AG04450 (cell line): Measurements from ENCODE around the gene DPEP1. TPM values are rescaled to one million over a fixed set of nuclear protein-coding genes. Genes with fewer than 3 reads are reported as not detected.

Experiments
- CTCF ChIA-PET: fragments of 300-600, 350-600 bp; formaldehyde crosslinking; extraction: SDS; loops from one replicate; lab custom pipeline; 2022; ENCODE audit warnings: antibody characterized with exemption, inconsistent platforms; lab: Charles Lee
- POLR2A ChIA-PET: fragments of 350-600 bp; formaldehyde crosslinking; extraction: SDS; loops from one replicate; lab custom pipeline; 2021; ENCODE audit warnings: antibody characterized with exemption, inconsistent platforms; lab: Yijun Ruan, JAX
- DNase-seq: peaks from one replicate; pipeline ENCODE4 v3.0.0-alpha.2; 2011; ENCODE audit warnings: low read depth, low spot score
- H3K27ac ChIP-seq: one replicate; pipeline ENCODE4 v1.5.1; 2012; ENCODE audit warnings: low read depth, low read length, control low read depth
- H3K27me3 ChIP-seq: one replicate; pipeline ENCODE4 v1.6.0; 2012; ENCODE audit warnings: low read length; ENCODE audit not compliant: control insufficient read depth, insufficient read depth
- H3K4me3 ChIP-seq: 2 replicates; pipeline ENCODE4 v1.5.1; 2011; ENCODE audit warnings: mild to moderate bottlenecking, low read depth, low read length, control low read depth
- H3K9me3 ChIP-seq: 2 replicates; pipeline ENCODE4 v1.5.1; 2012; ENCODE audit warnings: low read length; ENCODE audit not compliant: control insufficient read depth, insufficient read depth
- polyA plus RNA-seq: library from polyadenylated mRNA; depleted of rRNA; stranded (reverse); fragments of >200 nt; gene quantifications from 2 replicates; pipeline ENCODE4 v1.2.3, GENCODE V29; 2011
- TF ChIP-seq, protein P1 (sequence below): IDR thresholded peaks from 2 replicates; pipeline ENCODE4 v1.5.1; 2011; ENCODE audit warnings: low read depth, low read length, control low read depth, inconsistent platforms

The DPEP1 gene
- polyA plus RNA-seq, 1 experiment: not detected

DNA sequence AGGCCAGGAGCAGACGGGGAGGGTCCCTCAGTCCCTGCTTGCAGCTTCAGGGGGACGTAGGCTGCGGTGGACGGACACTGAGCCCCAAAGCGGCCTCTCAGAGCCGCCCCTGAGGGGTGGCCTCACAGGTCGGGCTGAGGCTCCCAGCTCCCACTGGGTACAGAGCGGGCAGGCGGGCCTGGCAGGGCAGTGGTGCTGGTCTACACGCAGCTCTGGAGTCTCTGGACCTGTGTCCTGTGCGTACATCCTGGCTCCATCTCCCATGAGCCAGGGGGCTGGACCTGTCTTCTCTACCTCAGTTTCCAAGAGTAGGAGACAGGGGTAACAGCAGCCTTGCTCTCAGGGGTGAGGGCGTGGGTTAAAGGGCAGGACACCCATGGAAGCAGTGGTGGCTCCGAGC lies 1.7 kb downstream of the DPEP1 start:
- Histone ChIP-seq H3K27ac (no peak overlapping the region), H3K4me3 (no peak overlapping the region), H3K9me3 (peaks cover 6% of the 10 kb centered on the region; the same call in 1 of the 2 replicates), H3K27me3 (peaks cover 2% of the 10 kb centered on the region)
- ChIA-PET CTCF (interaction anchor here (0.8 to 1.9 kb wide), 9 partner anchors 14 to 246 kb away, joined by 3 to 7 read pairs (median 3); no protein-coding TSS in a partner anchor), POLR2A (interaction anchor here (1.1 kb wide), 1 partner anchor 13 kb away, joined by 3 read pairs; no protein-coding TSS in a partner anchor)
- no peak for DNase-seq
- TF ChIP-seq, protein P1, sequence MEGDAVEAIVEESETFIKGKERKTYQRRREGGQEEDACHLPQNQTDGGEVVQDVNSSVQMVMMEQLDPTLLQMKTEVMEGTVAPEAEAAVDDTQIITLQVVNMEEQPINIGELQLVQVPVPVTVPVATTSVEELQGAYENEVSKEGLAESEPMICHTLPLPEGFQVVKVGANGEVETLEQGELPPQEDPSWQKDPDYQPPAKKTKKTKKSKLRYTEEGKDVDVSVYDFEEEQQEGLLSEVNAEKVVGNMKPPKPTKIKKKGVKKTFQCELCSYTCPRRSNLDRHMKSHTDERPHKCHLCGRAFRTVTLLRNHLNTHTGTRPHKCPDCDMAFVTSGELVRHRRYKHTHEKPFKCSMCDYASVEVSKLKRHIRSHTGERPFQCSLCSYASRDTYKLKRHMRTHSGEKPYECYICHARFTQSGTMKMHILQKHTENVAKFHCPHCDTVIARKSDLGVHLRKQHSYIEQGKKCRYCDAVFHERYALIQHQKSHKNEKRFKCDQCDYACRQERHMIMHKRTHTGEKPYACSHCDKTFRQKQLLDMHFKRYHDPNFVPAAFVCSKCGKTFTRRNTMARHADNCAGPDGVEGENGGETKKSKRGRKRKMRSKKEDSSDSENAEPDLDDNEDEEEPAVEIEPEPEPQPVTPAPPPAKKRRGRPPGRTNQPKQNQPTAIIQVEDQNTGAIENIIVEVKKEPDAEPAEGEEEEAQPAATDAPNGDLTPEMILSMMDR: no peak

DNA sequence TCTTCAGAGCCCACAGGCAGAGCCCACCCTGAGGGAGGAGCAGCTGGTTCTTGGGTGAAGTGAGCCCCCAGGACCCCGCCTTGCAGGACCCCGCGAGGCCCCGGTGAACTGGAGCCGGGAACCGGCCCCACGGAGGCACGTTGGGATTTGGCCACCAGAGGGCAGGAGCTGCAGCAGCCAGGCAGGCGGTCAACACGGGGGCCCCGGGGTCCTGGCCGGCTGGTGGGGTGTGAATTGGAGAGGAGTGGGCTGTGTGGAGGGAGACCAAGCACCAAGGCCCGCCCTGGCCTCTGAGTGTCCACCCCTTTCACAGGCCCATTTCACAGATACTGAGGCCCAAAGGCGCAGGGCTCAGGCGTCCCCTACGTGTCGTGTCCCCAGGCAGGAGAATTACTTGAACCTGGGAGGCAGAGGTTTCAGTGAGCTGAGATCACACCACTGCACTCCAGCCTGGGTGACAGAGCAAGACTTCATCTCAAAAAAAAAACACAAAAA lies 2.2 kb downstream of the DPEP1 start:
- no peak overlapping the region for H3K4me3 ChIP-seq
- ChIA-PET CTCF (interaction anchor here (0.8 to 1.9 kb wide), 10 partner anchors 13 to 246 kb away, joined by 3 to 7 read pairs (median 3); no protein-coding TSS in a partner anchor), POLR2A (interaction anchor here (1.1 kb wide), 1 partner anchor 13 kb away, joined by 3 read pairs; no protein-coding TSS in a partner anchor)
- H3K9me3 ChIP-seq: peaks cover 6% of the 10 kb centered on the region; the same call in 1 of the 2 replicates
- TF ChIP-seq, protein P1: peak; percentile 63
- H3K27me3 ChIP-seq: peaks cover 7% of the 10 kb centered on the region
- no peak for DNase-seq
- no peak overlapping the region for H3K27ac ChIP-seq

DNA sequence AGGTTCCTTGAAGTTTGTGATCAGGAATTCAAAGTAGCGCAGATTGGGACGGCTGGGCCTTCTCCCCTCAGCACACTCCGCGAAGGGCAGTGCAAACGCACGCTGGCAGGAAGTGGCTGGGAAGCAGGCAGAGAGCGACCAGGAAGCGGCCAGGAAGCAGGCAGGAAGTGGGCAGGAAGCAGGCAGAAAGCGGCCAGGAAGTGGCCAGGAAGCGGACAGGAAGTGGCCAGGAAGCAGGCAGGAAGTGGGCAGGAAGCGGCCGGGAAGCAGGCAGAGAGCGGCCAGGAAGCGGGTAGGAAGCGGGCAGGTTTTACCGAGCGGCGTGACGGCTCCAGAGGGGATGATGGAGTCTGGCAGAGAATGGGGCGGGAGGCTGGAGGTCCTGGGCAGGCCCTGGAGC lies 3.2 kb downstream of the DPEP1 start:
- Histone ChIP-seq H3K27ac (no peak overlapping the region), H3K27me3 (peaks cover 16% of the 10 kb centered on the region), H3K9me3 (peaks cover 6% of the 10 kb centered on the region; the same call in 1 of the 2 replicates), H3K4me3 (no peak overlapping the region)
- DNase-seq: no peak
- ChIA-PET CTCF (no interaction called here), POLR2A (no interaction called here)
- TF ChIP-seq, protein P1: no peak

DNA sequence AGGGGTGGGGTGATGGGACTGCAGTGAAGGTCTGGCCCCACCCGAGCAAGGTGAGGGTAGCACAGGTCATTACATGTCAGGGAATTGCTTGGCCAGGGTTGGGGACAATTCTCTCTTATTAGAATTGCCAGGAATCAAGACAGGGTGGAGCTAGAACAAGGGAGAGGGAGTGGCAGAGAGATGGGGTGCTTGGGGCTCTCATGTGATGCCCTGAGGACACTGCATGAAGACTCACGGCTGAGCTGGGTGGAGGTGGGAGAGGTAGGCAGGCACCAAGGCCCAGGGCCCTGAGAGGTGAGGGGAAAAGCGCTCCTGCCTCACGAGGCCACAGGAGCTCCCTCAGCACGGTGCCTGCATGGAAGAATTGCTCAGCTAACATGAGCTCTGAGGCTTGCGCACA lies 3.6 kb downstream of the DPEP1 start:
- H3K4me3 ChIP-seq: no peak overlapping the region
- H3K9me3 ChIP-seq: peaks cover 6% of the 10 kb centered on the region; the same call in 1 of the 2 replicates
- DNase-seq: no peak
- H3K27me3 ChIP-seq: peaks cover 20% of the 10 kb centered on the region
- CTCF ChIA-PET: no interaction called here
- POLR2A ChIA-PET: no interaction called here
- no peak overlapping the region for H3K27ac ChIP-seq
- TF ChIP-seq, protein P1: no peak

DNA sequence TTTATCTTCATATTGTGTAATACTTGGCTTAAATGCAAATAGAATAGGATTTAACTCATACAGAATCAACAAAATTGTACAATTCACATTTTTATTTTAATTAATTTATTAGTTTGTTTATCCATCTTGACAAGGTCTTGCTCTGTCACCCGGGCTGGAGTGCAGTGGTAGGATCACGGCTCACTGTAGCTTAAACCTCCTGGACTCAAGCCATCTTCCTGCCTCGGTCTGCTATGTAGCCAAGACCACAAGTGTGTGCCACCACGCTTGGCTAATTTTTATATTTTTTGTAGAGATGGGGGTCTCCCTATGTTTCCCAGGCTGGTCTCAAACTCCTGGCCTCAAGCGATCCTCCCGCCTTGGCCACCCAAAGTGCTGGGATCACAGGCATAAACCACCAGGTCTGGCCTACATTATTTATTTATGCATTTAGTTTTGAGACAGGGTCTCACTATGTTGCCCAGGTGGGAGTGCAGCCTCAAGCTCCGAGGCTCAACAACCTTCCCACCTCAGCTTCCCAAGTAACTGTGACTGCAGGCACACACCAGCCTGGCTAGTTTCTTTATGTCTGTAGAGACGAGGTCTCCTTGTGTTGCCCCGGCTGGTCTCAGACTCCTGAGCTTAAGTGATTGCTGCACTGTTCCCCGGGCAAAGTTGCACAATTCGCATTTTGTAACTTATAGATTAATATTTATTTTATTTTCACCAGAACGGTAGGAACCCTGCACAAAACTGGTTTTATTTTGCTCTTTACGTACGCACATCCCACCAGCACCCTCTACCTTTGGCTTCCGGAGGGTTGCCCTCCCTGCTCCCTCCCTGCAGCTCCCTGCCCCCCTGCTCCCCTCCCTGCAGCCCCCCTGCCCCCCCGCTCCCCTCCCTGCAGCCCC lies 4.9 kb downstream of the DPEP1 start:
- H3K9me3 ChIP-seq: peaks cover 3% of the 10 kb centered on the region; the same call in 1 of the 2 replicates
- DNase-seq: no peak
- ChIA-PET CTCF (no interaction called here), POLR2A (no interaction called here)
- no peak overlapping the region for H3K4me3 ChIP-seq
- TF ChIP-seq, protein P1: no peak
- no peak overlapping the region for H3K27ac ChIP-seq
- peaks cover 31% of the 10 kb centered on the region for H3K27me3 ChIP-seq
